HG03460 (cell line): ENCODE measurements around the gene ATP6AP1.
"Not testable (repeated sequence)": the region's sequence is repeated elsewhere in the genome, so short reads cannot be mapped to it uniquely, and the experiment has no call there.

Source experiments
- ATAC-seq: cut with Tn5 transposase; IDR thresholded peaks from one replicate; pipeline ENCODE4 v1.9.1; 2021; ENCODE audit not compliant: unreplicated experiment

The ATP6AP1 gene

GRCh38 chrX:154428176-154429171 is at the start of gene ATP6AP1:
Gene ATP6AP1, plus strand, starts transcription at chrX:154428677. Its CDS starts 16 bp downstream, at chrX:154428693.
- peak; percentile 99 for ATAC-seq

GRCh38 chrX:154378799-154379568 is 49.5 kb upstream of the ATP6AP1 start, which contains the start of gene EMD:
Gene EMD, plus strand, starts transcription at chrX:154379295. Its CDS starts 190 bp downstream, at chrX:154379485.
- peak; percentile 76 for ATAC-seq

GRCh38 chrX:154379569-154379951 is 48.9 kb upstream of the ATP6AP1 start:
- no peak for ATAC-seq

GRCh38 chrX:154380153-154380552 is 48.3 kb upstream of the ATP6AP1 start:
- ATAC-seq: no peak

- ATAC-seq: no peak
Observed at GRCh38 chrX:154380787-154381186, 47.7 kb upstream of the ATP6AP1 start.

- no peak for ATAC-seq
Observed at GRCh38 chrX:154381271-154381670, 47.2 kb upstream of the ATP6AP1 start.

- no peak for ATAC-seq
Observed at GRCh38 chrX:154382483-154383069, 45.9 kb upstream of the ATP6AP1 start.

- ATAC-seq: no peak
Observed at GRCh38 chrX:154383359-154384283, 44.9 kb upstream of the ATP6AP1 start.

- ATAC-seq: no peak
Observed at GRCh38 chrX:154384284-154384892, 44.1 kb upstream of the ATP6AP1 start.

- ATAC-seq: peak; percentile 23
Observed at GRCh38 chrX:154388094-154388493, 40.4 kb upstream of the ATP6AP1 start.

- not testable (repeated sequence) for ATAC-seq
Observed at GRCh38 chrX:154388649-154389048, 39.8 kb upstream of the ATP6AP1 start.

- ATAC-seq: peak; percentile 73
Observed at GRCh38 chrX:154389812-154390747, 38.4 kb upstream of the ATP6AP1 start.

- ATAC-seq: not testable (repeated sequence)
Observed at GRCh38 chrX:154396363-154396762, 32.1 kb upstream of the ATP6AP1 start.

GRCh38 chrX:154396973-154397887 is 31.2 kb upstream of the ATP6AP1 start:
- peak; percentile 53 for ATAC-seq

- ATAC-seq: peak; percentile 73
Observed at GRCh38 chrX:154397888-154398667, 30.4 kb upstream of the ATP6AP1 start, which contains the start of gene RPL10. Gene RPL10, plus strand, starts transcription at chrX:154398377. Its CDS starts 143 bp downstream, at chrX:154398520.

GRCh38 chrX:154398668-154399526 is 29.6 kb upstream of the ATP6AP1 start:
- peak; percentile 24 for ATAC-seq
